Left forelimb (tissue), 1 donor: ENCODE measurements around the gene CACNA2D2.

Source experiments
- DNase-seq: peaks from one replicate; pipeline ENCODE4 v3.0.0-alpha.2; 2018; ENCODE audit warnings: low spot score

CACNA2D2 gene

DNA sequence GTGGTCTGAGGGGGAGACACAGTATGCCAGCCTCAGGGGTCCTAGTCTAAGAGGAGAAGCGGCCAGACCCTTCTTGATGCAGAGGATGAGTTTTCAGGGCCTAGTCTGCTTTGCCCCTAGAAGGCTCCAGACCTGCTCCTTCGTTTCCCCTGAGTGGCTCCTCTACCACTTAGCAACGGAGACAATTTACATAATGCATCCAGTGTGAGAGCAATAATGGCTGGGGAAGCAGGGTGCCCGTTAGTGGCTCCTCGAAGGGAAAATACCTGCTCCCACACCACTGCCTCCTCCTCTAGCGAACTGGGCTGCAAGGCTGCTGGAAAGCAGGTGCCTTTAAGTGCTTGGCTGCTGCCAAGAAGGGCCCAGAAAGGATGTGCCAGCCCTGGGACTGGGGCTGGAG lies 38.9 kb downstream of the CACNA2D2 start:
- DNase-seq: no peak

DNA sequence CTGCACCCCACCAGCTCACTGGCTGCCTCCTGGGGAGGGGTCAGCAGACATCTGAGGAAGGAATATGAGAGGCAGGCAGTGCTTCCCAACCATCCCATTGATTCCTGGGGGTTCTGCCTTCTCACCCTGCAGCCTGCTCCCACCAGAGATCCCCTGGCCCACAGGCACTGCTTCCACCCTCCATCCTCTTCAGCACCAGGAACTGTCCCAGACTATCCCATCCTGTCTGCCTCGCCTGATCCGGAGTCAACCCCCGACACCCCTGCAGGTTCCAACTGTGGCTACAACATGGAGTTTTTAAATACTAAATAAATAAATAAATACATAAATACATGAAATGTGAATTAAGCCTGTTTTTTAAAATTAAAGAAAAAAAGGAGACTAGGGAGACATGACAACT lies 43.6 kb downstream of the CACNA2D2 start:
- no peak for DNase-seq

DNA sequence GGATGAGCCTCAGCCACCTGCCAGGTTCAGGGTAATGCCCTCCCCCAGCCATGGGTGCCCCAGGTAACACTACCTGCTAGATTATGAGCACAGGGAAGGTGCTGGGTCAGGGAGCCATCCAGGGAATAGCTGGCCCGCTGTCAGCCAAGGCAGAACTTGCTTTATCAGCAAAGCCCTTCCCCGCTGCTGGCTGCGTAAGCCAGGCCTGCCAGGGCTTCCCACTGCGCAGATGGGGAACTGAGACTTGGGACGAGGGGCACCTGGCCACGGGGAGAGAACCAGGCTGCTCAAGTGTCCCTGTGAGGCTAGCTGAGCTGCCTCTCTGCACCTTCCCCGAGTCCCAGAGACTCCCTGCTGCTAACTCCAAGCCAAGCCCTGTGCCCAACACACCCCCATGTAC lies 45.4 kb downstream of the CACNA2D2 start:
- DNase-seq: no peak

DNA sequence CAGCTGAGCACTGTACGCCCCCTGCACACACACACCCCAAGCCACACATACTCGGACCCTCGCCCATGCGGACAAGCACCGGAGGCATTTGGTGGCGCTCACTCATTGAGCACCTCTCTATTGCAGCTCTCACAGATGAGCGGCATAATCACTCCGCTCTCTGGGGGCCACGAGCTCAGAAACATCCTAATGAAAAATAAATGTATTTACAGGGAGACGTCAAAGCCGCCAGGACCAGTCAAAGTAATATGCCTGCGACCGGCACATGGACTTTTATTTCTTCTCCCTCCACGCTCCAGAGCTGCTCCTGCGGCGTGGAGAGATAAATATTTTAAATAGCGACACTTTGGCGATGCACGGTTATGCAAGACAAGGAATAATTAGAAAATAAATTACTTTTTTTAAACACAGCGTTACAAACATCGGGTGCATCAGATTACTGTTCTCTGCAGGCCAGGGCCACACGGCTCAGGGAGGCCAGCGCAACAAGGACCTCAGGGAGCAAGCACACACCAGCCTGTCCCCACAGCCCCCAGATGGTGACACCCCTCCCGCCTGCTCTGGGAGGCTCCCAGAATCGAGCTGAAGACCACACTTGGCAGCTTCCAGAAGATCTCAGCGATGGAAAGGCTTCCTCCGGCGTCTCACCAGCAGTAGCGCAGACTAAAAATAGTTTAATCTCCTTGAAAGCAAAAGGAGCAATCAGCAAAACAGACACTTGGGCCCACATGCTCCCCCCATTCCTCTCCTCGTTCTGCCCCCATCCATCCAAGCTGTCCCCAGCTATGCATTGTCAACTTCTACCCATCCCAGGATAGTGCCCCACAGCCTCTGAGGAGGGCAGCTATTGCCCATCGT lies 48.0 kb downstream of the CACNA2D2 start:
- DNase-seq: no peak

DNA sequence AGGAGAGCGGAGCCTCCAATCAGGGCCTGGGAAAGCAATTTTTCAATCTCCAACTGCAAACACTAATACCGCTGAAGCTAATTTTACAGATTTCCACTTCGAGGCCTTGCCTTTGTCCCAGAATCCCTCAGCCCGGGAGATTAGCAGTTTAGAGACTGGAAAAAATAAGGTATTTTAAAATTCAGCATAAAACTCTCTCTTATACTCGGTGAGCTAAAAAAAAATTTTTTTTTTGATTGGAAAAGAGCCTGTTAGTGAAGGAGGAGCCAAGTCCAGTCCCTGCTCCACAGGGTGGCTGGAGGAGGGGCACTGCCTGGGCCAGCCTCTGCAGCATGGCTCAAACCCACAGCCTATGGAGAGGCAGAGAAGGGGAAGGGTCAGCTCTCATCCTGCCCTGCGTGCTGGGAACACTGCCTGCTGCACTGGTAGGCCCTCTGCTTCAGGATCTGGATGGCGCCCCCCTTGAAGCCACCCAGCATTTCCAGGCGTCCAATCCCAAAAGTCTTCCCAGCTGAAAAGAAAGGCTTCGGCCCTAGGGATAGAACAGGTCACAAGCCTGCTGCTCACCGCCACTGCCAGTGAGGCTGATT lies 48.9 kb downstream of the CACNA2D2 start:
- no peak for DNase-seq

DNA sequence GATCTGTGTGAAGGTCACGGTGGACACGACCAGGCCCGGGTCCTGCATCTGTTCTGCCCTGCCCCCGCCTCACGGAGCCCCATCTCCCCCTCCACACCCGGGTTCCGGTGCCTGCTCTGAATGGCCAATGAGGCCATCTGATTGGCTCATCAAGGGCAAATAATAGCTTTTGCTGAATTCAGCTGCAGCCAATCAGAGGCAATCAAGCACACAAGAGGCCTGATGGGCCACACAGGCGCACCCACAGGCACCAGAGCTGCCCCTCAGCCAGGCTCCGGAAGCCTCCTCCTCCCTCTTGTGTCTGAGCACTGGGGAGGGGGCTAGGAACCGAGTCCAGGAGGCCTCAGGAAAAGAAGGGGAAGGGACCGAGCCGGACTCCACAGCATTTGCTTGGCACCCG lies 49.5 kb downstream of the CACNA2D2 start:
- no peak for DNase-seq

DNA sequence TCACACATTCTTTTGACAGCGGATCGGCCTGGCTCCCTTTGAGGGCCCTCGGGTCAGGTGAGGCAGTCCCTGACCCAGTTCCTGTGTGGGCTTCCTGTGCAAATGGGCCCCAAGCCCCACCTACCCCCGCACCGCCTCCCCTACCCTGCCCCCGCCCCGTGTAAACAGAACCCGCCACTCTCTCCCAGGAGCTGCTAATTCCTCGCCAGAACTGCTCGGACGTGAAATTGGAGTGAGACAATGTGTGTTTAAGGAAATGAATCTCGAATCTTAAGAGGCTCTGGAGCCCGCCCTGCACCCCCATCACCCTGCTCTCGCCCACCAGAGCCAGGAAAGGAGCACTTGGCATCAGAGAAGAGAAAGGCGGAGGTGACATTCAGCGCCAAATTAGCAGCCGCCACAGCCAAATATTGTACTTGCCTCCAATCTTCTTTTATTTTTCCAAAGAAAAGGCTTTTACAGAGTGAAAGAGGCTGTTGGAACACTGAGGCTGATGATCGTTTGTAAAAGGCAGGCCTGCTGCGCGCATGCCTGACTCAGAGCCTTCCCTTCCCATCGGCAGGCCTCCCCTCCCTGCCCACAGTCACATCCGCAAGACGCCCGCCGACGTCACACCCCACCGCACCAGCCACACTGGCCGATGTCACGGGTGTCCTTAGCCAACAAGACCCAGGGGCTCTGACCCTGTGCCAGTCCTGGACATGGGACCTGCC lies 53.1 kb downstream of the CACNA2D2 start:
- no peak for DNase-seq

DNA sequence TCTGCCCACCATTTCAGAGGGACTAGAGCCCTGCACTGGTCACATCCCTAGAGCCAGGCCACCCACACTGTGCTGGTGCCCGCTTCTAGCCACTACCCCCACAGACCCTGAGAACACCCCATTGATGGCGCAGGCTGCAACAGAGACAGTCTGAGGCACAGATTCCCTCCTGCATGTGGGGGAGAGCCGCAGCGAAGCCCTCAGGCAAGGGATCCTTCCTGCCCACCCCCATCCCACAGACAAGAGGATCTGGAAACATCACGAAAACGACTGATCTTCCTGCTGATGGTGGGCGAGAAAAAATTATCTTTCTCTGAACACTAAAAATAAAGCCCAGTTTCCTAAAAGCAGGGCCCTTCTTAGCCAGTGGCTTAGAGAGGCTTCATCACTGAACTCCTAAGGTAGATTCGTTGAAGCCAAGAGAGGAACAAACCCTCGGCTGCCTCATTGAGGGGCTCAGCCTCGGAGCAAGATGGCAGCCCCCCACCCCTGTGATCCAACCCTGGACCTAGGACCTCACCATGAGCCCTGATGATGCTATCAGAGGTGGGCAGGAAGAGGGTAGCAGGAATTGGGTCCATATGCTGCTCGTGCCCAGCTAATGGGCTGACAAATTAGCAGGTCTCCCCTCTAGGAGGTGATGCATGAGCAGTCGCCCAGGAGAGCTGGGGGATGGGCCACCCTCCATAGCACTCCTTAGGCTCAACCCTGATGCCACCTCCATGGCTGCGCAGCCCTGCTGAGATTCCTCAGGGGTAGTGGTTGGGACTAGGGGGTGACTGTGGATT lies 54.5 kb downstream of the CACNA2D2 start:
- DNase-seq: no peak

DNA sequence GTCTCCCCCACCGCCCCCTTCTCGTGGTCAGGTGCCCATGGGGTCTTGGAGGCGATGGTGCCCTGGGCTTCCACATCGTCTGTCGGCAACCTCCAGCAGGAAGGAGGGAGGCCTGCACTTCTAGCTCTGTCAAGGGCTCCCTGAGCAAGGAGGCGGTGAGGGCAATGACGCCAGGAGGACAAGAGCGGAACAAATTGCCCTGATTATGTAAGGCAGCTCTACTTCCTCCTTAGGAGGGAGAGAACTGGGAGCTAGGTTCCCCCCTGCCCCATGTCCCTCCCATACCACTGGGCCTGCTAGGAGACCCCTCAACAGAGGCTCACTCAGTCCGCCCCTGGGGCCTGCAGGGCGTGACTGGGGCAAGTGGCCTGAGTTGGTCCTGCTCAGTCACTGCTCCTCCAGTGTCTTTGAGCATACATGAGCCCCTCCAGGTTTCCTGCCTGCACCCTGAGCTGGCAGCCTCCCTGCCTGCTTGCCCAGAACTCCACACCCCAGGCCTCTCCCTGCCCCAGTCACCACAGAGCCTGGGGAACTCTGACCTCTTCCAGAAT lies 56.1 kb downstream of the CACNA2D2 start:
- DNase-seq: no peak

DNA sequence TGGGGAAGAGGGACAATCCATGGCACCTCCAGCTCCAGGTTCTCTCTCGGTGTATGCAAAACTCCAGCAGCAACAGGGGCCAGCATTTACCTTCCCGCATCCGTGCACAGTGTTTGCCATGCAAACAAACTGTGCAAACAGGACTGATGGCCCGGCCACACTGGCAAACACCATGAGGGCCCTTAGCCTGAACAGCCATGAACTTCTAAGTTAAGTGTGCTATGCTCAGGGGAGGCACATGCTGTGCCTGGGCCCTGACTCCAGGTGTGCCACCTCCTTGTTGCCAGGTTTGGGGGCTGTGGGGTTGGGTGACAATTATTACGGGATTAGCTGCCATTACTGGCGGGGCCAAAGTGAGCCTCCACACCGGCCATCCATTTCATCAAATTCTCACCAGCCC lies 57.5 kb downstream of the CACNA2D2 start:
- no peak for DNase-seq

DNA sequence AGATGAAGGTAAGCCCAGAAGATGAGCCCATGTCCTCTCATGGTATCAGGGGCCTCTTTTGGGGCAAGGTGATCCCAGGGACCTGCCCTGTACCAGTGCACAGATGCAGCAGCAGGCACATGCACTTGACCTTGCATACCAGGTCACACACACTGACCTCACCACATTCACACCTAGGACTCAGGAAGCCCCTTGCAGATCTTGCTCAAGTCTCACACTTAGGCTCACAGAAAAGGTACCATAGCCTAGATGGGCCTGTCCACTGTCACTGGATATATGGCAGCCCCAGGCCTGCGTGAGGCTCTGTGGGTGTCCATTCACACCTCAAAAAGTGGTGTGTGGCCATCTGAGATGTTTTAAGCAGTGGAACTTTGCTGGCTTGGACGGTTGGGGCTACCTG lies 58.7 kb downstream of the CACNA2D2 start:
- no peak for DNase-seq

DNA sequence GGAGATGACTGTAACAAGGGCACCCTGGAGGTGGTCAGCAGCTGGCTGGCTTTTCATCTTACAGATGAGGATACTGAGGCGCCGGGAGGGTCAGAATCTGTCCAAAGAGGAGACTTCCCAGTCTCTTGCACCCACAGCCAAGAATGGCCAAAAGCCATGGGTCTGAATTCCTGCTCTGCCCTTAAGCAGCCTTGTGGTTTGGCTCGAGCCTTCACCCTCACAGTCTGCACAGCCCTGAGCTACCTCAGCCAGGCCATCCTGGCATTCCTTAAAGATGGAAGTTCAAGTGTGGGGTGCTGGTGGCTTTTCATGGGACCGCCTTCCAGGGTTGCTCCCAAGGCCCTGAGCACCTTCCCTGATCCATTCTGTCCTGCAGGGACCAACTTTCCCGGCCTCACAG lies 59.2 kb downstream of the CACNA2D2 start:
- DNase-seq: no peak

DNA sequence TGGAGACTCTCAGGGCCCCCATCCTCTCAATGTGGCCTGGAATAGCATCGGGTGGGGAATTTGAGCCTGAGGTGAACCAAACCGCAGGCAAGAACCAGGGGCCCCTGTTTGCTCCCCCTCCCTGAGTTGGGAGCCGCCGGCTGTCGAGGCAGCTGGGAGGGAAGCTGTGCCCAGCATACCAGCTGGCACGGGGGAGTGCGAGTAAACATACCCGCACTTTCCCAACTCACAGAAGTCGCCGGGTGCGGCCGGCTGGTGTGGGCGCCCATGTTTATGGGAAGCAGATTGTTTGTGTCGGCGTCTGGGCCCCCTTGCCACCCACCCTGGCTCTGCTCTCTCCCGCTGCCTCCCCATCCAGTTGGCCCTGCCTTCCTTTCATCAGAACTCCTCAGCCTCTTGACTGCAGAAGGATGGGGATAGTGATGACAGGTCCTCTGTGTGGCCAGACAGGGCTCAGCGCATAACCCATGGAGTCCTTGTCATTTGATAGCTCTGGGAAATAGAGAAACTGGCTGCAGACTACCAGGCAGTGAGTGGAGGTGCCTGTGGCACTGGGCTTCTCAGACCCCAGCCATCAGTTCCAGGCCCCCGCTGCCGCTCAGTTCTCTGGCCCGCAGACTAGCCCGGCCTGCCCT lies 60.4 kb downstream of the CACNA2D2 start:
- peak; percentile 77 for DNase-seq

DNA sequence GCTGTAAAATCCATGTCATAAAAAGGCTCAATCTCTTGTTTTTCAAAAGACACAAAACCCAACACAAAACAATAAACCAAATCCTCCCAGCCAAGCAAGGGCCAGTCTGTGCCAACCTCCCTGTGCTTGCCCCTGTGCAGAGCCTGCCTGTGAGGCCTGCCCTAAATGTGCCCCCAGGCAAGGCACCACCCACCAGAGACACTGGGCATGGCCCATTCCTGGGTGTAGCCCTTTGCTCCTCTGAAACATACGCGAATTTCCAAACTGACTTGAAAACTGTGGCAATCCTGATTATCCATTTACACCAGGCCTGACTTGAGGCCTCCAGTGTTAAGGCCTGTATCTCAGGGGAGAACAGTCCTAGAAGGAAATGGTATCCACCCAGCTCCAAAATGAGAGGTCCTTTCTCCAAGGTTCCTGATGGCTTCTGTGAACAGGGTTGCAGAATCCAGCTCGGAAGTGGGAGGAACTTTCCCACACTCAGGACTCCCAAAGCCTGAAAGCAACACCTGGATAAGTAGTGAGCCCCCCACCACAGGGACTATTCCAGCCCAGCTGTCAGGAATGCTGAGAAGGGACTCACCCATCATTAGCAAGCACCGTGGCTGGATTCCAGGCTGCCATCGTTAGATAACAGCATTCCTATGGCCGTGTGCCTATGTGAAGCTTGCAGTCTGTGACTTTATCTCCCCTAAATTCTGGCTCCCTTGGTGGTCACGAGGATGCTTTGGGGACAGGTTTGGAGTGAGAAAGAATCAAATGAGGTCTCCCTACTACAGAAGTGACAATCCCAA lies 61.8 kb downstream of the CACNA2D2 start:
- DNase-seq: no peak

DNA sequence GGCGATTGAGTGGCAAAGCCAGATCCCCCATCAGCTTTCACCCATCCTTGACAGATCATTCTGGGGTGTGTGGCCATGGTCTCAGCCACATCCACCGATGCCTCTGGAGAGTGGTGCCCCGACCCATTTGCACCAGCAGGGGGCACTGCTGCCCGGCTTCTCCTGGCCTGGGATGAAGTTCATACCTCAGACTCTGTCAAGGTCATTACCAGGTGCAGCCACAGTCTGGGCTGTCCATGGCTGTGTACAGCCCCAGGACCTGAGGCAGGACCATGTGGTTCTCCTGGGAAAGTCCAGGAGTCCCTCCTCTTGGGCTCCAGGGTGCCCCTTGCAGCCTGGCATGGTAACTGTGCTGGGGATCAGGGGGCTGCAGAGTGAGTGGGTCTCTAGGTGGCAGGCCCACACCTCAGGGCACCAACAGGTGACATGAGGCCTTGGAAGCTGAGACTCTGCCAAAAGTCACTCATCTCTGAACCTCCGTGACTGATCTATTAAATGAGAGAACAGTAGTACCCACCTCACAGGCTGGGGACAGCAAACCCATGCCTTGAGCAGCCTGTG lies 67.2 kb downstream of the CACNA2D2 start:
- DNase-seq: no peak

DNA sequence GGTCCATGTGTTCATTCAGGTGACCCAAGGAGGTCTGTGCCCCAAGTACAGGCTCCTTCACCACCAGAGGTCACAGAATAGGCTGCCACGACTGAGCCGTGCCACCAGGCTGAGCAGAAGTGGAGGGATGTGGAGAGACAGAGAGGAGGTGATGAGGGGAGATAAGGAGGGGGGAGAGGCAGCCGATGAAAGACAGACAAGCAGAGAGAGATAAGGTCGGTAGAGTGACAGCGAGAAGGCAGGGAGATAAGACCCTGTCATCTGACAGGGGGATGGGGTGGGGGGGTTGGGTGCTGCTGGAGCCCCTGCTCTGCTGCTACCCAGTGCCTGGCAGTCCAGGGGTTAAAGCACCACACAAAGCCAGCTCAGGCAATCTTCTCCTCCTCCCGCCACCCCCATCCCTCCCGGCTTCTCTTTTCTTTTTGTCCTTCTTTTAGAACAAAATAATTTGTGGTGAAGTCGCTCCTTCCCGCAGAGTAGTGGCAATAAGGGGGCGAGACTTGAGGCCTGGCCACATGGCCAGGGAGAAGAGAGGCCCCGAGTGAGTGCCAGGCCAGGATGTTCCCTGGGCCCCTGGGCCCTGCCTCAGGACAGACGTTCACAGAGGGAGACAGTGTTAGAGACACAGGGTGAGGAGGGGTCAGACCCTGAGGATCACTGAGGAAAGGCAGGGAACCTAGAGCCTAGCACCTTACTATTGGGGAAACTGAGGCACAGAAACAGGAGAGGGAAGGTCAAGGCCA lies 67.9 kb downstream of the CACNA2D2 start:
- DNase-seq: no peak

DNA sequence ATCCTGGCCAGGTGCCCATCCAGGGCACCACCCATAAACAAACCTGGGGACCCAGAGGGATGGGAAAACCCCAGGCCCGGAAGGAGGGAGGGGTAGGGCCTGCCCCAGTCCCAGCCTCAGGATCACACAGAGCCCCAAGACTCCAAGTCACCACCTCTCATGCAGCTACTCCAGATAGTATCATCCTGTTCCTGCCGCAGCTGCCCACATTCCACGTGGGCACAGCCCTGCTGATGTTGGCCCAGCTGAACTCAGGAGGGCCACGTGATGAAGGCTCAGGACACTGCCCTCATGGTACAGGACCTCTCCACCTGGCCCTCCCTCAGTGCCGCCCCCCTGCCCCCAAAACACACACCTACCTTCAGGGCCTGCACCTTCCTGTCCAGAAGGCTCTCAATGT lies 69.5 kb downstream of the CACNA2D2 start:
- no peak for DNase-seq

DNA sequence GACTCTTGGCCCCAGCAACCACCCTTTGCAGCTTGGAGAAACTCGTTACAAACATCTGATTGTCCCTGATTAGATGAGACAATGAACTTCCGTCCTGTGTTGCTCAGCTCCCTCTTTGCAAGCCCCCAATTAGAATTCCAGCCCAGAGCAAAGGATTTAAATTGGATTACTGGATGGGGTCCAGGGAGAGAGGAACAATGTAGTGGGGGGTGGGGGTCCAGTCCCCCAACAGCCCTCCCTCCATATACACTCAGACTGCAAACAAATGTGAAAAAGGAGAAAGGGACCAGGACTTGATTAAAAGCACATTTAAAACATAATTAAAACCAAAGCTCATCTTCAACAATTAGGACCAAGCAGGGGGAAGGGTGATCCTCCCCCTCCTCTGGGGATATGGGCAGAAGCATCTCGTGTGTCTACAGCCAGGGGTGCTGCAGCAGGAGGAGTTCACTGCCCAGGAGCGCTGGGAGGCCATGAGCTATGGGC lies 72.4 kb downstream of the CACNA2D2 start:
- no peak for DNase-seq

DNA sequence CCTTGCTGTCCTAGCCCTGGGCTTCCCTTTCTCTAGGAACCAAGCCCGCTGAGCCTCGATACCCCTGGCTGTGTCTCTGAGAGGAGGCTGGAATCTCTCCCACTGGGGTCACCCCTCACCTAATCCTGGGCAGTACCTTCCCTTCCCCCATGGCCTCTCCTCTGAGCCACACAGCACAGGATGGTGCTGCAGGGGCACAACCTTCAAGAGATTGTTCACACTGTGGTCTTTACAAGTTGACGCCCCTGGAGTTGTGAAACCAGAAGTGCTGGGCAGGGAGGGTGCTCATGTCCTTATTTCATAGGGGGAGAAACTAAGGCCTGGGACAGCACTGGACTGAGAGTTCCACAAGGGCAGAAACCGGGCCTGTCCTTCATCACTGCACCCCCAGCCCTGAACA lies 73.2 kb downstream of the CACNA2D2 start:
- no peak for DNase-seq
